HG02884 (cell line): Measurements from ENCODE around the gene PODN.

Experiments used
- ATAC-seq: cut with Tn5 transposase; IDR thresholded peaks from one replicate; pipeline ENCODE4 v1.9.1; 2021; ENCODE audit warnings: mild to moderate bottlenecking, moderate library complexity; ENCODE audit not compliant: unreplicated experiment

The PODN gene

GRCh38 chr1:53050310-53050709, 11.7 kb upstream of the PODN start:
- ATAC-seq, result no peak

- no peak for ATAC-seq
Observed at GRCh38 chr1:53051676-53052075, 10.3 kb upstream of the PODN start.

GRCh38 chr1:53057127-53057526, 4.9 kb upstream of the PODN start:
- no peak for ATAC-seq

DNA sequence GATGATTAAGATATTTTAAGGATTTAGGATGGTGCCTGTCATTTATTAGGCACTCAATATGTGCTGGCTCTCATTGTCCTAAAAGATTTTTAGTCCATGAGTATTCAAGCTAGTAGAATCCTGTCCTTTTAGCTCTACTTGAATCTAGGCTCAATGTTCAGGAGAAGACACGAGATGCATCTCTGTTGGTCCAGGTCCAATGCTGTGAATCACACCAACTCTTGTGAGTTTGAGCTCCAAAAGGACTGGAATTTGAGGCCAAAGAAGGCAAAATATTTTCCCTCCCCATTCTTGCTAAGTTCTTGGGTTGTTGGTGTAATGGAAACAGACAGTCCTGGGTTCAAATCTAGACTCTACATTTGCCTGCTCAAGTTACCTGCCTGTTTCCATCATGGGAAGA, 1.4 kb upstream of the PODN start:
- ATAC-seq, result no peak

GRCh38 chr1:53061123-53061858, 722 bp upstream of the PODN start:
- no peak for ATAC-seq

DNA sequence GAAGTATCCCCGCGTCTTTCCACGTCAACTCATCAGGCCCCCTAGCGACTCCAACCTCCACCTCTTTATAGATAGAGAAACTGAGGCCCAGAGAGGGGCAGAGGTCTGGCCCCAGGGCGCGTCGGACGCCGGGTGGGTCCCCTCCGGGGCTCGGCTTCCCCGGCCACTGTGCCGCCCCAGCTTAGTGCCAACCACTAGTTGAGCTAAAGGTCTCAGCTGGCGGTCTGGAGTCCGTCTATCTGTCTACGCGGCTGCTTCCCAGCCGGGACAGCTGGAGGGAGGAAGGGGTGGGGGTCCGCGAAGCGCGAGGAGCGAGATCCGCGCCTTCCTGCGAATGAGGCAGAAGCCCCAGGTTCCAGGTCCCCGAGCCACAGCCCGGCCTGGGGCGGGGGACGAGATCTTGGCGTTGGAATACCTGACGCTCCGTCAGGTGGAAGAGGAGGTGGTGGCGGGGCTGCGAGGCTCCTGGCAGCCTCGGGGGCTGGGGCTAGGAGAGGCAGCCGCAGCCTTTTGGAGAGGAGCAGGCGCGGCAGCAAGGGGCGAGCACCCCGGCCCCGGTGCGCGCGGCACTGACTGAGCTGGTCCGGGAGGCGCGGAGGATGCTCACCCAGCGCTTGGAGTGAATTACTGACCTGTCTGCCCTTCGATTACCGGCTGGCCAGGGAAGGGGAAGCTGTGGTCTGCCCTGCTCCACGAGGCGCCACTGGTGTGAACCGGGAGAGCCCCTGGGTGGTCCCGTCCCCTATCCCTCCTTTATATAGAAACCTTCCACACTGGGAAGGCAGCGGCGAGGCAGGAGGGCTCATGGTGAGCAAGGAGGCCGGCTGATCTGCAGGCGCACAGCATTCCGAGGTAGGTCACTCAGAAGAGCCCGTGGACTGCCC, 937 bp downstream of the PODN start:
- no peak for ATAC-seq

DNA sequence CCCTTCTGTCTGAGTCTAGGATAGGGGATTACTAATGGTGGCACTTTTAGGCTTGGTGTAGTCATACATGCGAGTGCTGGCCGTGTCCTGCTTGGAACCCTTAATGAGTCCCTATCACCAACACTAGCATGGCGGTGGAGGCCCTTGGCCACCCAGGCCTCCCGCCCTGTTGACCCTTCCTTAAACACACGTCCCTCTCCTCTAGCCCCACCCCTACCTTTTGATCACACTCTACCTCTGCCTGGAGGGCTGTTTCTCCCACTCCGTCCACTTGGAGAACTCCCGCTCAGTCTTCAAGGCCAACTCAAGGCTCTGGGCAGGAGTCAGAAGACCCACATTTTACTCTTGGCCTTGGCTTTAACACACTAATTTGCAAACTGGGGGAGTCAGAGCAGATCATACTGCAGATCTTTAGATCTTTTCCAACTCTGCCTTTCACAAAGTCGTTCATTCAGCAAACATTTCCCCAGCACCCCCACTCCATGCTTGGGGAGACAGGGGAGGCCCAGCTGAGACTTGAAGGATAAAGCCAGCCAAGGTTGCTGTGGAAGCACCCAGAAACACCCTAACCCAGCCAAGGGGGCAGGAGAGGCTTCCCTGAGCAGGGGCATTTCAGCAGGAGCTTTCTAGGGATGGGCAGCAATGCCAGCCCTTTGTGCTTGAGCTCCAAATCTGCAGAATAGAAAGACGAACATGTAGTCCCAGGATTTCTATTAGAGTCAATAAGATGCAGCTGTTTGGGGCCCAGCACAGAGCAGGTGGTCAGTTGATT, 1.9 kb downstream of the PODN start:
- ATAC-seq, result no peak

DNA sequence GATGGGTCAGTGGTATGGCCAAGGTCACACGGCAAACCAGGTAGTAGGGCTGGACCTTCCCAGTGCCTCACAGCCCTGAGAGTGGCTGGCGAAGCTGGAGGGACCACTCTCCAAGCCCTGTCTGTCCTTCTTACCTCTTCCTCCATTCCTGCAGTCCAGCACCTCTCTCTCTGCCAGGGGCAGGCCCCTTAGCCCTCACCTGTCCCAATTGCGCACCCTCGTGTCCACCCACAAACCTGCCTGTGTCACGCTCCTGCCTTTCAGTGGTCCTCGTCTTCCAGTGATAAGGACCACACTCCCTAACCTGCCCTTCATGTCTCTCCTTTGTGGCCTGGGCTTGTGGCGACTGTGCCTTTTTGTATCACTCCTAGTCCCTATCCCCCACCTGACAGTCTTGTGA, 3.4 kb downstream of the PODN start:
- no peak for ATAC-seq

DNA sequence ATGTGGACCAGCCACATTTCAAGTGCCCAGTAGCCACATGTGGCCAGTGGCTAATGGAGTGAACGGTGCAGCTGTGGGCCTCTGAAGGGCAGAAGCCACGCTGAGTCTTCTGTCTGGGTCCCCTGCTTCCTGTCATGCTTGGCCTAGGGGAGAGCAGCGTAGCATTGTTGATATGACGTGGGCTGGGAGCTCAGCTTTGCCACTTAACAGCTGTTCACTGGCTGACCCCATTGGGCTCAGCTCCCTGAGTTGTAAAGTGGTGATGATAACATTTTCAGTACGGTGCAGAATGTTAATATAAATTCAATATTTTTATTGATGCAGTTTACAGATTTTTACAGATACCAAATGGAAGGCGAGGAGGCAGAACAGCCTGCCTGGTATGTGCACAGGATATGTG, 4.5 kb downstream of the PODN start:
- ATAC-seq, result no peak

DNA sequence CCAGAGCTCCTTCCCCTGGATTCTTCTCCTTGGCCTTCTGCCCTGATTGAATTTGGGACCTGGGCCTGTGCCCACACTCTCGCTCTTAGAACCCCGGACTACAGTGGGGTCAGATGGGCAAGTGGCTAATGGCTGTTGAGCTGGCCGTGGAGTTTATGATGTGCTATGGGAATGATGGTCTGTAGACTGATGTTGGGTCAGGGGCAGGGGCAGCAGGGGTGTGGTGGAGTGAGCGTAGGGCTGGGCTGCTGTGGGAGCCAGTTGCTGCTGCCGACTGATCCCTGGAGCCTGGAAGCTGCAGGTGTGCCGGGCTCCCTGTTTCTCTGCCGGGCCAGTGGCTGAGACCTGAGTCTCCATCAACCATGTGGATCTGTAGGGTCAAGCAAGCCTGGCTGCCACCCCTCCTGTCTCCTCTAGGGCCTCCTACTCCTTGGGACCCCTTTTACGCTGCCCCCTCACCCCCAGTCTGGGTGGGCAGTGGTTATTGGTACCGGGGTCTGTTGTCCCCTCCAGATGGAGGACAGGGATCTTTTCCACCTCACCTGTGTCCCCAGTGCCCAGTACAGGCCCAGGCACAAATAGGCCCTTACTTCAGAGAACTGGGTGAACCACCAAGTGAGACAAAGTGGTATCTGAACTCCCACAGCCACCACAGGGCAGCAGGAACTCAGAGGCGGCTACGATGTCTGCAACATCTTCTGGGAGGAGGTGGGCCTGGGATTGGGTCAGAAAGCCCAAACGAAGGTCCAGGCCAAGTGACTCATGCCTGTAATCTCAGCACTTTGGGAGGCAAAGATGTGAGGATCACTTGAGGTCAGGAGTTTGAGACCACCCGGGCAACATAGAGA, 5.1 kb downstream of the PODN start:
- ATAC-seq, result no peak

GRCh38 chr1:53067886-53068285, 5.9 kb downstream of the PODN start:
- ATAC-seq, result no peak

DNA sequence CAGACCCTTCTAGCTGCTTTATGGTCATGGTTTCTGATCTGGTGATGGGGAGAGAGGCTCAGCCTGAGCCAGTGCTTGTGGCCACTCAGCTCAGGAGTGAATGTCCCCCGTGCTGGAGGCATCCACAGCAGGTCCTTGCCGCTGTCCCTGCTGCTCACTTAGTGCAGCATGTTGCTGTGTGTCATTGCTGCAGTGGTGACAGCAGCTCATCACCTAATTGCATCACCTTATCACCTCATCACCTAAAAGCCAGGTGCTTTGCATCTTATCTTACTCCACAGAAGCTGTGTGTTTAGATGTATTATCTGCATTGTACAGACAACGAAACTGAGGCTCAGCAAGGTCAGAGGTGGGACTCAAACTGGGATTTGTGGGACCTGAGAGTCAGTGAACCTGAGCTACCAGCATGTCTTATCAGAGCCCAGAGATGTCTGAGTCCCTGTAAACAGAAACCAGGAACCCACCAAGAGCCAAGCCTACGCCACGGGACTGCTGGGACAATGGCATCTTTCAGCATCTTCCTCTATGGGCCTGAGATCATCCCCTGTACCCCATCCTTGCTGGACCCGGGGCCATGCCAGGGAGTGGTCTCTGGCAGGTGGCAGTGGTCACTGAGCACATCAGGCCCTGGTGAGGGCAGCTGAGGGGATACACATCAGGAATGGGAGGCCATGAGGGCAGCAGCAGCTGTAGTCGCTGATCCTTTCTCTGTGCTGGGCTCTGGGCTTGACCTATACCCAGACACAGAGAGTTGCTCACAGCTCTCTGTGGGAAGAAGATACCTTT, 6.5 kb downstream of the PODN start:
- no peak for ATAC-seq

GRCh38 chr1:53069265-53069662, 7.3 kb downstream of the PODN start:
- no peak for ATAC-seq

DNA sequence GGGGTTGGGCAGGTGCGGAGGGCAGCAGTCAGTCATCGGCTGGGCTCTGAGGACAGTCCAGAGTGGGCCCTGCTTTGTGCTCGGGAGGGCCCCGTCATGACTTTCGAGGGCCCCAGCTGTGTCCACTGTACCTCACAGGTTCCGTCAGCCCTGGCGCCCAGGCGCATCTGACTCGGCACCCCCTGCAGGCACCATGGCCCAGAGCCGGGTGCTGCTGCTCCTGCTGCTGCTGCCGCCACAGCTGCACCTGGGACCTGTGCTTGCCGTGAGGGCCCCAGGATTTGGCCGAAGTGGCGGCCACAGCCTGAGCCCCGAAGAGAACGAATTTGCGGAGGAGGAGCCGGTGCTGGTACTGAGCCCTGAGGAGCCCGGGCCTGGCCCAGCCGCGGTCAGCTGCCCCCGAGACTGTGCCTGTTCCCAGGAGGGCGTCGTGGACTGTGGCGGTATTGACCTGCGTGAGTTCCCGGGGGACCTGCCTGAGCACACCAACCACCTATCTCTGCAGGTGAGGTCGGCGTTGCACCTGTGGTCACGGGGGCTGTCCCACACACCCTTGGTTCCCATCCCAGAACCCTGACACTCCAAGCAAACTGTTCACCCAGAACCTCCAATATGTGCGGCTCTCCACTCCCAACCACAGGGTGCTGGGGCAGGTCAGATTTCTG, 7.8 kb downstream of the PODN start:
- ATAC-seq, result no peak

DNA sequence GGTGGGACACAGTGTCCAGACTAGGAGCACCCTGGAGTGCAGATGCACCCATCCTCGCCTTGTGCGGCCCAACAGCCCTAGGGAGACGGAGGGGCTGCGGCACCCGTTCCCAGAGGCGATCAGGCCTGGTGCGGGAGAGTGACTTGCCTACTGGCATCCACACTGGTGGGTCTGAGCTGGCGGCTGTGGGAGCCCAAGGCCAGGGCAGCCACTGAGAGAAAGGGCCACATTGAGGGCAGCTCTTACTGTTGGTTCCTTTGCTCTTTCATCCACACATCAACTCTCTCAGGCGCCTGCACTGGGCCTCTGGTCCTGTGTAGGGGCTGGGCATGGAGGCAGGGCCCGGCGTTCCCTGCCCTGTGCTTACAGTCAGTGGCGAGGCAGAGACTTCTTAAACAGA, 8.6 kb downstream of the PODN start:
- no peak for ATAC-seq

DNA sequence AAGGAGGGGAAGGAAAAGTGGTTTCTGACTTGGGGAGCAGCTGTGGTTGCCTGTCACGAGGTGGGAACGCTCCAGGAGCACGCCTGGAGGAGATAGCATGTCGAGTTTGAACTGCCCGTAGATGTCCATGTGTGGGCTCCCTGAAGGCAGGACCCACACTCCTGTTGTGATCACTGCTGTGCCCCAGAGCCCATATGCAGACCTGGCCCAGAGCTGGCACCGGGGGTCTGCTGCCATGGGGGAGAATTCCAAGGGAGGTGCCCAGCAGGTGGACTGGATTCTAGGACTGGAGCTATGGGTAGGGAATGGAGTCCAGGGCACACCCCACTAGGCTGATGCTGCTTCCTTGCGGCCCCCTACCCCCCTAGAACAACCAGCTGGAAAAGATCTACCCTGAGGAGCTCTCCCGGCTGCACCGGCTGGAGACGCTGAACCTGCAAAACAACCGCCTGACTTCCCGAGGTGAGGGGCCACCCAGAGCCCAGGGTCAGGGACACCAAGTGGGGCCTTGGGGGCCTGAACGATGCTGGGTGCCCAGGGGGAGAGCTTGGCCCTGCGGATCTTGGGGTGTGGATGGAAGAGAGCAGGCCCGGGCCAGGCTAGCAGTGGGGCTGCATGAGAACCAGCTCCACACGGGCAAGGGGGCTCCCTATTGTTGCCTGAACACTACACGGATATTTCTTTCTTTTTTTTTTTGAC, 9.3 kb downstream of the PODN start:
- ATAC-seq, result no peak

GRCh38 chr1:53071915-53072314, 9.9 kb downstream of the PODN start:
- ATAC-seq, result no peak

- ATAC-seq, result no peak
Observed at GRCh38 chr1:53073287-53073686, 11.3 kb downstream of the PODN start.

GRCh38 chr1:53073868-53074311, 11.9 kb downstream of the PODN start:
- no peak for ATAC-seq
